ENCODE results near the gene SUN5. TPM values are rescaled to one million over a fixed set of nuclear protein-coding genes. Genes with fewer than 3 reads are reported as not detected.

The SUN5 gene
- total and polyA plus RNA-seq, 2 donors (not counting 3 experiments of a cell fraction or from before 2014, with no cell fraction given), result not detected

- H3K9me3 ChIP-seq (replicated peaks; ENCODE audit: control insufficient read depth, insufficient read depth, low read length), result no peaks in the 10 kb centered on the region
- H3K27ac ChIP-seq (ENCODE audit: insufficient read depth, low read depth, low read length), result no peak overlapping the region
- H3K36me3 ChIP-seq (ENCODE audit: control insufficient read depth in 2 of 2, extremely low read depth in 1 of 2, insufficient read depth in 2 of 2, low read length in 2 of 2), result no peaks in the 10 kb centered on the region
- FAIRE-seq (no peak), DNase-seq (ENCODE audit: low read depth, low spot score) (no peak)
- H3K4me3 ChIP-seq (replicated peaks in 1 of 3; ENCODE audit: insufficient read depth in 1 of 3, low read depth in 1 of 3, low read length in 3 of 3), result no peak overlapping the region
- peaks cover 14% of the 10 kb centered on the region for H3K4me1 ChIP-seq (ENCODE audit: control insufficient read depth, extremely low read depth, insufficient read depth, low read length)
- H4K20me1 ChIP-seq (replicated peaks; ENCODE audit: control insufficient read depth, extremely low read depth, insufficient read depth, low read length), result no peaks in the 10 kb centered on the region
- no TSS peak for BruUV-seq (replicated peaks)
- dilution Hi-C loops (cut with MboI; ENCODE audit: extremely low pct_ligation_motif_present, low sequenced_read_pairs), result no loop called here
- no peak for TF ChIP-seq POLR2AphosphoS5 (IDR thresholded peaks at IDR 0.05; ENCODE audit: insufficient read depth, low read depth, low read length)
- TF ChIP-seq CTCF (IDR thresholded peaks at IDR 0.05; ENCODE audit: extremely low read depth in 1 of 2, insufficient read depth in 1 of 2, low read depth in 1 of 2, low read length in 2 of 2), result no peak
- no peak for TF ChIP-seq JUN (IDR thresholded peaks at IDR 0.05; ENCODE audit: borderline replicate concordance, insufficient read depth, insufficient read length, low read depth)
- no peak for TF ChIP-seq GATA2 (IDR thresholded peaks at IDR 0.05; ENCODE audit: insufficient read depth, insufficient read length, low read depth, low read length)
- TF ChIP-seq MYC (IDR thresholded peaks at IDR 0.05; ENCODE audit: low read depth, low read length), result no peak
- TF ChIP-seq POLR2A (IDR thresholded peaks at IDR 0.05; ENCODE audit: low read depth, low read length), result no peak
- no peak for TF ChIP-seq MAX (IDR thresholded peaks at IDR 0.05; ENCODE audit: insufficient read depth, insufficient read length)
- no peak for TF ChIP-seq EZH2 (IDR thresholded peaks at IDR 0.05; ENCODE audit: borderline replicate concordance, low read depth, low read length, severe bottlenecking)
- no peak for TF ChIP-seq FOS (IDR thresholded peaks at IDR 0.05; ENCODE audit: borderline replicate concordance, insufficient read depth, low read length)
- ChIA-PET POLR2A (no interaction called here), CTCF (no interaction called here)
- H3K4me2 ChIP-seq (ENCODE audit: insufficient read depth, low read length), result no peak overlapping the region
- no peaks in the 10 kb centered on the region for H3K79me2 ChIP-seq (ENCODE audit: control insufficient read depth, insufficient read depth, low read length)
- no peaks in the 10 kb centered on the region for H3K9me1 ChIP-seq (replicated peaks; ENCODE audit: control insufficient read depth, extremely low read depth, insufficient read depth, low read length)
- H3K9ac ChIP-seq (replicated peaks; ENCODE audit: extremely low read depth, insufficient read depth, low read length), result no peak overlapping the region
- peaks cover 0 to 1% of the 10 kb centered on the region in 2 experiments for H3K27me3 ChIP-seq (ENCODE audit: control insufficient read depth in 2 of 2, insufficient read depth in 2 of 2, low read length in 2 of 2)
- no peak overlapping the region for H2AFZ ChIP-seq (ENCODE audit: low read depth, low read length)
- intact Hi-C loops (cut with micrococcal nuclease), result no loop called here
Measured at GRCh38 chr20:32973077-32973717, 31.0 kb downstream of the SUN5 start.
